ENCODE results near the gene EPB41L3.

The EPB41L3 gene

GRCh38 chr18:5527603-5528002, 16.2 kb downstream of the EPB41L3 start:
- no peak for TF ChIP-seq MAX (IDR thresholded peaks at IDR 0.05)
- TF ChIP-seq FOXM1 (IDR thresholded peaks at IDR 0.05; ENCODE audit: borderline replicate concordance, low read depth) = no peak
- TF ChIP-seq USF1 (IDR thresholded peaks at IDR 0.05) = no peak

GRCh38 chr18:5524660-5525059, 19.1 kb downstream of the EPB41L3 start:
- TF ChIP-seq MAX (IDR thresholded peaks at IDR 0.05) (no peak), CREB1 (IDR thresholded peaks at IDR 0.05; ENCODE audit: low read depth) (no peak), TCF12 (IDR thresholded peaks at IDR 0.05; ENCODE audit: low read depth) (no peak), YY1 (IDR thresholded peaks at IDR 0.05; ENCODE audit: low read depth) (no peak), ZBTB7A (IDR thresholded peaks at IDR 0.05; ENCODE audit: low read depth) (no peak), FOXM1 (IDR thresholded peaks at IDR 0.05; ENCODE audit: borderline replicate concordance, low read depth) (no peak), USF1 (IDR thresholded peaks at IDR 0.05) (no peak), NFIC (IDR thresholded peaks at IDR 0.05) (no peak), TEAD4 (IDR thresholded peaks at IDR 0.05) (no peak), RAD21 (IDR thresholded peaks at IDR 0.05; ENCODE audit: low read depth) (no peak), CEBPB (IDR thresholded peaks at IDR 0.05) (no peak), EGR1 (IDR thresholded peaks at IDR 0.05) (no peak), REST (IDR thresholded peaks at IDR 0.05; ENCODE audit: low read depth) (no peak), TAF1 (IDR thresholded peaks at IDR 0.05; ENCODE audit: low read depth) (no peak), EP300 (IDR thresholded peaks at IDR 0.05; ENCODE audit: borderline replicate concordance) (no peak)

GRCh38 chr18:5521000-5521399, 22.8 kb downstream of the EPB41L3 start:
- no peak for TF ChIP-seq RAD21 (IDR thresholded peaks at IDR 0.05; ENCODE audit: low read depth)
- no peak for TF ChIP-seq YY1 (IDR thresholded peaks at IDR 0.05; ENCODE audit: low read depth)
- TF ChIP-seq EGR1 (IDR thresholded peaks at IDR 0.05) = no peak
- no peak for TF ChIP-seq TEAD4 (IDR thresholded peaks at IDR 0.05)
- no peak for TF ChIP-seq REST (IDR thresholded peaks at IDR 0.05; ENCODE audit: low read depth)
- no peak for TF ChIP-seq USF1 (IDR thresholded peaks at IDR 0.05)
- no peak for TF ChIP-seq FOXM1 (IDR thresholded peaks at IDR 0.05; ENCODE audit: borderline replicate concordance, low read depth)
- no peak for TF ChIP-seq CREB1 (IDR thresholded peaks at IDR 0.05; ENCODE audit: low read depth)
- TF ChIP-seq ZBTB7A (IDR thresholded peaks at IDR 0.05; ENCODE audit: low read depth) = no peak
- no peak for TF ChIP-seq MAX (IDR thresholded peaks at IDR 0.05)
- no peak for TF ChIP-seq NFIC (IDR thresholded peaks at IDR 0.05)
- TF ChIP-seq CEBPB (IDR thresholded peaks at IDR 0.05) = no peak
- no peak for TF ChIP-seq TCF12 (IDR thresholded peaks at IDR 0.05; ENCODE audit: low read depth)

GRCh38 chr18:5520464-5520863, 23.3 kb downstream of the EPB41L3 start:
- no peak for TF ChIP-seq CREB1 (IDR thresholded peaks at IDR 0.05; ENCODE audit: low read depth)
- TF ChIP-seq EP300 (IDR thresholded peaks at IDR 0.05; ENCODE audit: borderline replicate concordance) = no peak
- TF ChIP-seq YY1 (IDR thresholded peaks at IDR 0.05; ENCODE audit: low read depth) = no peak
- no peak for TF ChIP-seq TEAD4 (IDR thresholded peaks at IDR 0.05)
- TF ChIP-seq TCF12 (IDR thresholded peaks at IDR 0.05; ENCODE audit: low read depth) = no peak
- TF ChIP-seq FOXM1 (IDR thresholded peaks at IDR 0.05; ENCODE audit: borderline replicate concordance, low read depth) = no peak

- TF ChIP-seq FOXM1 (IDR thresholded peaks at IDR 0.05; ENCODE audit: borderline replicate concordance, low read depth) = no peak
- no peak for TF ChIP-seq TCF12 (IDR thresholded peaks at IDR 0.05; ENCODE audit: low read depth)
- no peak for TF ChIP-seq REST (IDR thresholded peaks at IDR 0.05; ENCODE audit: low read depth)
- TF ChIP-seq CREB1 (IDR thresholded peaks at IDR 0.05; ENCODE audit: low read depth) = no peak
These were observed 24.1 kb downstream of the EPB41L3 start for GRCh38 chr18:5519448-5520298.

All from Ishikawa (cell line).